Mesendoderm (in vitro differentiated cells): ENCODE results near the gene FAM171A1.

ENCODE experiments used
- DNase-seq: peaks from one replicate; pipeline ENCODE4 v3.0.0; 2013
- H2AK5ac ChIP-seq: 2 replicates; pipeline ENCODE4 v1.6.1; 2013; ENCODE audit warnings: low read length, inconsistent platforms
- H2BK120ac ChIP-seq: 2 replicates; pipeline ENCODE4 v1.6.1; 2013; ENCODE audit warnings: low read depth, mild to moderate bottlenecking, low read length, moderate library complexity, mixed read lengths
- H2BK15ac ChIP-seq: replicated peaks from 2 replicates; pipeline ENCODE4 v1.6.1; 2013; ENCODE audit warnings: low read depth, mild to moderate bottlenecking, moderate library complexity
- H2BK5ac ChIP-seq: 2 replicates; pipeline ENCODE4 v1.6.1; 2013; ENCODE audit warnings: low read length, inconsistent platforms
- H3K18ac ChIP-seq: 2 replicates; pipeline ENCODE4 v1.6.1; 2013; ENCODE audit warnings: mild to moderate bottlenecking, low read length, mixed read lengths
- H3K23ac ChIP-seq: one replicate; pipeline ENCODE4 v1.6.1; 2013; ENCODE audit warnings: low read length
- H3K27ac ChIP-seq: 2 replicates; pipeline ENCODE4 v1.5.1; 2013; ENCODE audit warnings: low read depth, mild to moderate bottlenecking, inconsistent platforms, low read length, moderate library complexity
- H3K27me3 ChIP-seq: 2 replicates; pipeline ENCODE4 v1.6.1; 2013; ENCODE audit warnings: low read length, control low read depth, mild to moderate bottlenecking, inconsistent platforms; ENCODE audit not compliant: insufficient read depth, poor library complexity
- H3K36me3 ChIP-seq: 2 replicates; pipeline ENCODE4 v1.6.1; 2013; ENCODE audit warnings: low read length, inconsistent platforms; ENCODE audit not compliant: control insufficient read depth, insufficient read depth
- H3K4ac ChIP-seq: one replicate; pipeline ENCODE4 v1.6.1; 2013; ENCODE audit warnings: low read depth, mild to moderate bottlenecking, low read length, moderate library complexity
- H3K4me1 ChIP-seq: 2 replicates; pipeline ENCODE4 v1.6.1; 2013; ENCODE audit warnings: low read depth, low read length, inconsistent platforms; ENCODE audit not compliant: control insufficient read depth
- H3K4me2 ChIP-seq: 2 replicates; pipeline ENCODE4 v1.6.1; 2013; ENCODE audit warnings: low read length
- H3K4me3 ChIP-seq: 2 replicates; pipeline ENCODE4 v1.5.1; 2013; ENCODE audit warnings: mild to moderate bottlenecking, low read length
- H3K56ac ChIP-seq: one replicate; pipeline ENCODE4 v1.6.1; 2013; ENCODE audit warnings: low read length
- H3K79me1 ChIP-seq: 2 replicates; pipeline ENCODE4 v1.6.1; 2013; ENCODE audit warnings: low read length, inconsistent platforms
- H3K79me2 ChIP-seq: 2 replicates; pipeline ENCODE4 v1.6.1; 2013; ENCODE audit warnings: mild to moderate bottlenecking, low read length; ENCODE audit not compliant: control insufficient read depth, insufficient read depth
- H3K9ac ChIP-seq: 2 replicates; pipeline ENCODE4 v1.6.1; 2013; ENCODE audit warnings: low read length, inconsistent platforms
- H4K5ac ChIP-seq: one replicate; pipeline ENCODE4 v1.6.1; 2013; ENCODE audit warnings: low read length
- H4K8ac ChIP-seq: one replicate; pipeline ENCODE4 v1.6.1; 2013; ENCODE audit warnings: low read depth, mild to moderate bottlenecking, control low read depth, low read length, moderate library complexity
- WGBS: extraction: QIAGEN DNeasy Blood & Tissue Kit; methylation state at CpG from one replicate; pipeline ENCODE4 v1.1.7; 2013; ENCODE audit warnings: low lambda C conversion rate, missing lambda C conversion rate; ENCODE audit not compliant: insufficient coverage; ENCODE audit errors: extremely low coverage; 5-methylcytosine and 5-hydroxymethylcytosine counted together

Gene FAM171A1

GRCh38 chr10:15236340-15236739, 134.7 kb downstream of the FAM171A1 start:
- WGBS, result no CpG with 5 or more reads among the region's 9 CpGs
- peaks cover 4% of the 10 kb centered on the region for H3K79me1 ChIP-seq

GRCh38 chr10:15232279-15232678, 138.8 kb downstream of the FAM171A1 start:
- H3K27me3 ChIP-seq, result no peaks in the 10 kb centered on the region
- peaks cover 7% of the 10 kb centered on the region for H3K79me1 ChIP-seq
- WGBS, result no CpG with 5 or more reads among the region's 8 CpGs
- H4K5ac ChIP-seq, result no peak overlapping the region
- H3K9ac ChIP-seq, result no peak overlapping the region
- H3K79me2 ChIP-seq, result peaks cover 2% of the 10 kb centered on the region
- H3K4me1 ChIP-seq, result no peaks in the 10 kb centered on the region
- no peak overlapping the region for H3K18ac ChIP-seq
- H3K27ac ChIP-seq, result no peak overlapping the region
- H4K8ac ChIP-seq, result no peak overlapping the region
- H3K56ac ChIP-seq, result no peak overlapping the region
- H3K23ac ChIP-seq, result no peak overlapping the region
- H2BK5ac ChIP-seq, result no peak overlapping the region
- no peak overlapping the region for H2BK120ac ChIP-seq
- H2BK15ac ChIP-seq, result no peak overlapping the region
- H3K4me3 ChIP-seq, result no peak overlapping the region
- DNase-seq, result no peak
- no peak overlapping the region for H3K4ac ChIP-seq
- no peaks in the 10 kb centered on the region for H3K36me3 ChIP-seq
- no peak overlapping the region for H2AK5ac ChIP-seq
- H3K4me2 ChIP-seq, result no peak overlapping the region

More at GRCh38 chr10:15236340-15236739, 134.7 kb downstream of the FAM171A1 start:
- Histone ChIP-seq H3K36me3 (no peaks in the 10 kb centered on the region), H3K4me1 (no peaks in the 10 kb centered on the region), H3K4me2 (no peak overlapping the region), H3K4ac (no peak overlapping the region), H3K23ac (no peak overlapping the region), H3K79me2 (no peaks in the 10 kb centered on the region), H3K27me3 (no peaks in the 10 kb centered on the region), H3K56ac (no peak overlapping the region), H2BK5ac (no peak overlapping the region), H3K9ac (no peak overlapping the region), H3K27ac (no peak overlapping the region), H3K4me3 (no peak overlapping the region), H2AK5ac (no peak overlapping the region), H4K5ac (no peak overlapping the region), H2BK15ac (no peak overlapping the region), H2BK120ac (no peak overlapping the region), H3K18ac (no peak overlapping the region), H4K8ac (no peak overlapping the region)
- DNase-seq, result no peak

- Histone ChIP-seq H3K79me2 (peaks cover 2% of the 10 kb centered on the region), H3K9ac (no peak overlapping the region), H2AK5ac (no peak overlapping the region), H2BK15ac (no peak overlapping the region), H3K4me3 (no peak overlapping the region), H3K27ac (no peak overlapping the region), H3K4me2 (no peak overlapping the region), H3K27me3 (no peaks in the 10 kb centered on the region), H2BK5ac (no peak overlapping the region), H3K79me1 (peaks cover 7% of the 10 kb centered on the region), H2BK120ac (no peak overlapping the region), H3K18ac (no peak overlapping the region), H3K23ac (no peak overlapping the region), H3K36me3 (no peaks in the 10 kb centered on the region), H3K4ac (no peak overlapping the region), H4K5ac (no peak overlapping the region), H3K56ac (no peak overlapping the region), H3K4me1 (no peaks in the 10 kb centered on the region), H4K8ac (no peak overlapping the region)
- WGBS, result no CpG with 5 or more reads among the region's 11 CpGs
- DNase-seq, result no peak
Measured at GRCh38 chr10:15231426-15231825, 139.7 kb downstream of the FAM171A1 start.

DNA sequence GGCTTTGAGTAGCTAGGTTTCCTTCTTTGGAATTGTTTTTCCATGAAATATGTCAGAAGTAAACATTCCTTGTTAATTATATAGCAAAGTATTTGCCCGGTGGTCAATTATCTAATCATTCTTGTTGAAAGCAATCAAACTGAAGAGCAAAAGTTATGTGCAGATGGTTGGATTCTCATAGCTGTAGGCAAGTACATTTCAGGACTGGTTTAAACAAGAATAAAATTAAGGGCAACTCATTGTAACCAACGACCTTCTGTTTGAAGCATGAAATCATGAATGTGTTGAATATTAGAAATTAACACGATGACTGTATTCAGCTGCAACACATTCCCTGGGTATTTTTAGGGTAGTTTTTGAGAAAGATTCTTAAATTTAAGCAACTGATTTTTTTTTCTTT, 140.8 kb downstream of the FAM171A1 start:
- H2BK5ac ChIP-seq, result no peak overlapping the region
- no peak overlapping the region for H2AK5ac ChIP-seq
- no peak overlapping the region for H3K18ac ChIP-seq
- peaks cover 7% of the 10 kb centered on the region for H3K79me1 ChIP-seq
- no peak overlapping the region for H3K4me2 ChIP-seq
- H2BK120ac ChIP-seq, result no peak overlapping the region
- H3K27ac ChIP-seq, result no peak overlapping the region
- no peak overlapping the region for H4K5ac ChIP-seq
- no peak for DNase-seq
- H3K36me3 ChIP-seq, result no peaks in the 10 kb centered on the region
- no peak overlapping the region for H2BK15ac ChIP-seq
- no peak overlapping the region for H4K8ac ChIP-seq
- WGBS, result no CpG with 5 or more reads among the region's 3 CpGs
- H3K23ac ChIP-seq, result no peak overlapping the region
- H3K4ac ChIP-seq, result no peak overlapping the region
- no peak overlapping the region for H3K4me3 ChIP-seq
- H3K79me2 ChIP-seq, result peaks cover 2% of the 10 kb centered on the region
- H3K4me1 ChIP-seq, result no peaks in the 10 kb centered on the region
- H3K9ac ChIP-seq, result no peak overlapping the region
- H3K56ac ChIP-seq, result no peak overlapping the region
- H3K27me3 ChIP-seq, result no peaks in the 10 kb centered on the region

GRCh38 chr10:15229268-15229667, 141.8 kb downstream of the FAM171A1 start:
- no peak overlapping the region for H2BK15ac ChIP-seq
- H3K4ac ChIP-seq, result no peak overlapping the region
- no peak overlapping the region for H4K5ac ChIP-seq
- H2BK5ac ChIP-seq, result no peak overlapping the region
- DNase-seq, result no peak
- no peak overlapping the region for H3K9ac ChIP-seq
- H3K79me1 ChIP-seq, result peaks cover 7% of the 10 kb centered on the region
- H3K18ac ChIP-seq, result no peak overlapping the region
- no peaks in the 10 kb centered on the region for H3K36me3 ChIP-seq
- H3K27ac ChIP-seq, result no peak overlapping the region
- no peaks in the 10 kb centered on the region for H3K4me1 ChIP-seq
- WGBS, result no CpG with 5 or more reads among the region's 4 CpGs
- H2AK5ac ChIP-seq, result no peak overlapping the region
- no peak overlapping the region for H4K8ac ChIP-seq
- H3K4me3 ChIP-seq, result no peak overlapping the region
- no peak overlapping the region for H3K56ac ChIP-seq
- H2BK120ac ChIP-seq, result no peak overlapping the region
- peaks cover 2% of the 10 kb centered on the region for H3K79me2 ChIP-seq
- no peaks in the 10 kb centered on the region for H3K27me3 ChIP-seq
- no peak overlapping the region for H3K23ac ChIP-seq
- no peak overlapping the region for H3K4me2 ChIP-seq

DNA sequence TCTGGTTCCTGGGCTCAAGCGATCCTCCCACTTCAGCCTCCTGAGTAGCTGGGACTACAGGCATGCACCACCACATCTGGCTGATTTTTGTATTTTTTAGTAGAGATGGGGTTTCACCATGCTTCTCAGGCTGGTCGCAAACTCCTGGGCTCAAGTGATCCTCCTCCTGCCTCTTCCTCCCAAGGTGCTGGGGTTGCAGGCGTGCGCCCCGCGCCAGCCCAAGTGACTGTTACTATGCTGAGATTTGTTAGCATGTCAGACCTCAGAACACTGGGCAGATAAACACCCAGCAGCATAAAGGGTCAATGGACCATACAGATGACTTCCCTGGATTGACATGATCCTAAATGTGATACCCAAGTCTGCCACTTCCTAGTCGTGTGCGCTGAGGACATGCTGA, 142.7 kb downstream of the FAM171A1 start:
- H3K79me1 ChIP-seq, result peaks cover 7% of the 10 kb centered on the region
- H3K27ac ChIP-seq, result no peak overlapping the region
- no peak overlapping the region for H4K8ac ChIP-seq
- no peaks in the 10 kb centered on the region for H3K36me3 ChIP-seq
- no peak overlapping the region for H3K23ac ChIP-seq
- H3K79me2 ChIP-seq, result peaks cover 2% of the 10 kb centered on the region
- no peak overlapping the region for H3K9ac ChIP-seq
- no CpG with 5 or more reads among the region's 8 CpGs for WGBS
- H4K5ac ChIP-seq, result no peak overlapping the region
- H2BK5ac ChIP-seq, result no peak overlapping the region
- H3K4me2 ChIP-seq, result no peak overlapping the region
- no peak for DNase-seq
- no peaks in the 10 kb centered on the region for H3K27me3 ChIP-seq
- no peaks in the 10 kb centered on the region for H3K4me1 ChIP-seq
- H2AK5ac ChIP-seq, result no peak overlapping the region
- H3K4ac ChIP-seq, result no peak overlapping the region
- H2BK120ac ChIP-seq, result no peak overlapping the region
- H3K4me3 ChIP-seq, result no peak overlapping the region
- H2BK15ac ChIP-seq, result no peak overlapping the region
- H3K18ac ChIP-seq, result no peak overlapping the region
- H3K56ac ChIP-seq, result no peak overlapping the region
